GM06990 (cell line): Measurements from ENCODE around the gene TSR1.

Experiments used
- DNase-seq: peaks from one replicate; pipeline ENCODE4 v3.0.0-alpha.2; 2011; ENCODE audit not compliant: insufficient read length; ENCODE audit errors: extremely low read depth
- H3K27me3 ChIP-seq: replicated peaks from 2 replicates; pipeline ENCODE4 v1.6.0; 2011; ENCODE audit warnings: low read length; ENCODE audit not compliant: control insufficient read depth, insufficient read depth
- H3K36me3 ChIP-seq: 2 replicates; pipeline ENCODE4 v1.5.1; 2011; ENCODE audit warnings: low read length; ENCODE audit not compliant: control insufficient read depth, insufficient read depth
- H3K4me3 ChIP-seq: replicated peaks from 2 replicates; pipeline ENCODE4 v1.5.1; 2011; ENCODE audit warnings: low read depth, mild to moderate bottlenecking, control low read depth, low read length
- CTCF ChIP-seq: IDR thresholded peaks from 2 replicates; pipeline ENCODE4 v1.5.1; 2011; ENCODE audit warnings: low read length, control low read depth, mild to moderate bottlenecking, inconsistent platforms; ENCODE audit not compliant: insufficient read depth, poor library complexity, severe bottlenecking

TSR1 gene

DNA sequence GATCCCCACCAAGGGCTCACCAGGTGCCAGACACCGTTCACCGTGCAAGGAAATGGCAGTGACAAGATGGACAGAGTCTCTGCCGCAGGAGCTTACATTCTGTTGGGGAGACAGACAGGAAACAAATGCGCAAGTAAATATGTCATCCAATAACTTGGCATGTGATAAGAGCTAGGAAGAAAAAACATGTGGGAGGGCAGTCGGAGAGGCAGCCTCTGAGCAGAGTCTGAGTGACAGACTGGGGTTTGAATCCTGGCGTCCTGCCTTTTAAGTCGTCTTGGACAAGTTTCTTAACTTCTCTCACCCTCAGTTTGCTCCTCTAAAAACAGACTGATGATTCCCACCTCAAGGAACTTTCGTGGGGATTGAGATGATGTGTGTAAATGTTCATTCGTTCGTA, 8.3 kb upstream of the TSR1 start:
- peaks cover 1% of the 10 kb centered on the region for H3K36me3 ChIP-seq
- TF ChIP-seq CTCF = no peak
- no peaks in the 10 kb centered on the region for H3K27me3 ChIP-seq
- no peak for DNase-seq
- no peak overlapping the region for H3K4me3 ChIP-seq

GRCh38 chr17:2343421-2343820, 7.2 kb upstream of the TSR1 start:
- Histone ChIP-seq H3K4me3 (no peak overlapping the region), H3K27me3 (no peaks in the 10 kb centered on the region), H3K36me3 (peaks cover 1% of the 10 kb centered on the region)
- no peak for TF ChIP-seq CTCF
- no peak for DNase-seq

DNA sequence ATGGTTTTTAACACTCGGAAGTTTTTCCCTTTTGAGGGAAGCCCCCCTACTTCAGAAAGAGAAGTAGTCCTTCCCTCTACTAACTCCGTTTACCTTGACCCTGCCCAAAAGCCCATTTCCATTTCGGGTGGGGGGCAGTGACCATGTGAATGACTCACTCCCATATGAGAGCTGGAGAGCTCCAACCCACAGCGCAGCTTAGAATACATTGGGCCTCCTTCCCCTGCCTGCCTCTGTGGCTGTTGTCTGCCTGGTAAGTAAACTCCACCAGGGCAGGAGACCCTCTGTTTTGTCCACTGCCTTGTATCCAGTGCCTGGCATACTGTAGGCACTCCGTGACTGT, 2.0 kb upstream of the TSR1 start:
- DNase-seq = no peak
- Histone ChIP-seq H3K27me3 (no peaks in the 10 kb centered on the region), H3K36me3 (peaks cover 6% of the 10 kb centered on the region), H3K4me3 (peak overlapping the region; percentile 73)
- TF ChIP-seq CTCF = no peak

DNA sequence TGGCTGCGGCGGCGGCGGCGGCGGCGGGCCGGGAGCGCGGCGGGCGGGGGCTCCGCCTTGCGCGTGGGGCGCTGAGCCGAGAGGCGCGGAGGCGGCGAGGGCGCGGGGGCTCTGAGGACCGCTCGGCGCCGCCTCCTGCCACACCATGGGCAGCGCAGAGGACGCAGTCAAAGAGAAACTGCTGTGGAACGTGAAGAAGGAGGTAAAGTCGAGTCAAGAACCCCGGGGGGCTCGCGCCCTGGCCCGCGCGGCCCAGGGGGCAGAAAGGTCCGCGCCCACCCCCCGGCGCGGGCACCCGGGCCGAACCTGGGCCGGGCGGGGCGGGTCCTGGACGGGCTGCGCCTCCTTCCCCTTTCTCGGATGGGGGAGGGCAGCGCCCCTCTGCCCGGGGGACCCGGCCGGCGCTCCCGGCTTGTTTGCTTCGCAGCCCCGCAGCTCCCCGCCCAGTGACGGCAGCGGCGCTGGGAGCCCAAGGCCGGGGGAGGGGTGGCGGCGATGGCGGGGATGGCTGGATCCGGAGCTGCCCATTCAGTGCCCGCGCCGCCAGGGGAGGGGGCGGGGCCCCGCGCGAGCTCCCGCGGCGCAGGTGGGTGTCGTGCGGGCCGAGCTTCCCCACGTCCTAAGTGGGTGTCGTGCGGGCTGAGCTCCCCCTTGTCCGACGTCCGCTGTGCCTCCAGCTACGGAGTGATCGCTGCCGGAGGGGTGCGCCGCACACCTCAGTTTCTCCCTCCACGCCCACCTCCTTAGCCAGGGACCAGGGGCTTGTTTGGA, 1.5 kb upstream of the TSR1 start:
- peaks cover 6% of the 10 kb centered on the region for H3K36me3 ChIP-seq
- no peak for TF ChIP-seq CTCF
- peak; percentile 76 for DNase-seq
- peak overlapping the region; percentile 73 for H3K4me3 ChIP-seq
- H3K27me3 ChIP-seq = no peaks in the 10 kb centered on the region

DNA sequence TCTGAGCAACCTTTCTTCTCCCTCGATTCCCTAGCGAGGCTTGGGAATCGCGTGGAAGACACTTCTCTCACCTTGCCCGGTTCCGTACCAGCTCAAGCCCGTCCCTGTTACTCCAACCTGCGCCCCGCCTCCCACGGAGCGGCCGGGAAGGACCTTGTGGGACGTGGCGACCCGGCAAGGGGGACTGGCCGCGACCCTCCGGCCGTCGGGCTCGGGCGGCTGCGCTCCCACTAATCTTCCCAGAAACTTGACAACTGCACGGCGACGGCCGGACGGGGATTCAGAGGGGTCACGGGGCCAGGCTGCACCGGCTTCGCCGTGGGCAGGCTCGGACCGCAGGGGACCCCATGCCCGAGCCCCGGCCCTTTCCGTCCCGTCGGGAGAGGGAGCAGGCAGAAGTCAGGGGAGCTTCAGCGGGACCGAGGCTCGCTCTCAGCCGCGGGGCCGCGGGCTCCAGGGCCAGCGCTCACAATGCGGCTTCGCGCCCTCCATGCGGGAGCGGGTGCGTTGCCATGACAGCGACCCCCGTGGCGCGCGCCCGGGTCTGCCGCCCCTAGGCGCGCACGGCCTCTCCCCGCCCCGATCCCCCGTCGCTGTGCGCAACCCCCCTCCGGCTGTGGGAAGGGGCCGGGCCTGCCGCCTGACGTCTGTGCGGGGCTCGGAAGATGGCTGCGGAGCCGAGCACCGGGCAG, 741 bp upstream of the TSR1 start, which contains the start of gene SGSM2:
SGSM2 (plus strand) TSS at position 650 of the 692 bp plus-strand sequence. CDS start 188 bp downstream, outside the sequence.
- DNase-seq = peak; percentile 71
- Histone ChIP-seq H3K4me3 (peak within 1 kb of the TSS; percentile 73), H3K36me3 (peaks cover 7% of the 10 kb centered on the region)

More for the DNA sequence above, 741 bp upstream of the TSR1 start, which contains the start of gene SGSM2:
- H3K27me3 ChIP-seq = no peaks in the 10 kb centered on the region
- TF ChIP-seq CTCF = no peak
